ENCODE measurements around the gene MISFA.
"Not testable (repeated sequence)": the region's sequence is repeated elsewhere in the genome, so short reads cannot be mapped to it uniquely, and the experiment has no call there.

Gene MISFA

GRCh38 chr11:18633256-18634139 is 33.9 kb downstream of the MISFA start:
- no CpG with 5 or more reads among the region's 31 CpGs for WGBS (ENCODE audit: extremely low coverage, insufficient coverage, insufficient read length)
- Histone ChIP-seq H3K4me1 (ENCODE audit: control insufficient read depth in 1 of 2, insufficient read depth in 2 of 2, low read length in 2 of 2) (peaks cover 0 to 2% of the 10 kb centered on the region in 2 experiments), H4K12ac (ENCODE audit: low read depth, low read length) (peak overlapping the region; percentile 89), H3K9ac (ENCODE audit: low read length) (peak overlapping the region; percentile 78), H2AK5ac (ENCODE audit: low read length) (peak overlapping the region; percentile 38), H3K27me3 (ENCODE audit: insufficient read depth, low read length) (no peaks in the 10 kb centered on the region), H3K4me2 (ENCODE audit: low read length) (peak overlapping the region; percentile 95), H3K23ac (ENCODE audit: low read length) (no peak overlapping the region), H3K79me1 (ENCODE audit: low read length) (peaks cover 9% of the 10 kb centered on the region), H3K14ac (ENCODE audit: low read length) (peak overlapping the region; percentile 63), H3K18ac (ENCODE audit: low read length) (peak overlapping the region; percentile 51), H2BK5ac (ENCODE audit: low read depth, low read length, poor library complexity) (peak overlapping the region; percentile 71), H2AFZ (ENCODE audit: insufficient read depth, low read length, poor library complexity) (peak overlapping the region; percentile 85), H4K8ac (ENCODE audit: low read depth, low read length) (peak overlapping the region; percentile 93), H2BK120ac (ENCODE audit: insufficient read depth, low read length, poor library complexity) (peak overlapping the region; percentile 18), H3K79me2 (ENCODE audit: control insufficient read depth, insufficient read depth, low read length, poor library complexity) (peaks cover 15% of the 10 kb centered on the region), H3K36me3 (ENCODE audit: control insufficient read depth in 1 of 2, insufficient read depth in 2 of 2, low read length in 2 of 2) (peaks cover 1 to 2% of the 10 kb centered on the region in 2 experiments), H3K4ac (ENCODE audit: low read depth, low read length) (peak overlapping the region; percentile 97), H4K91ac (ENCODE audit: low read depth, low read length) (peak overlapping the region; percentile 79), H2BK12ac (ENCODE audit: low read length) (no peak overlapping the region), H3K27ac (ENCODE audit: low read depth, low read length) (no peak overlapping the region), H3K4me3 (ENCODE audit: low read depth, low read length) (peak overlapping the region; percentile 80), H3K9me3 (ENCODE audit: insufficient read depth, low read depth, low read length) (no peaks in the 10 kb centered on the region)
- peak in 1 of 2 donors; percentile 25 for DNase-seq

- DNase-seq = peak; percentile 99 to 100
- H3K4me3 ChIP-seq (ENCODE audit: low read depth, low read length) = peak within 1 kb of the TSS; percentile 80
- peak within 1 kb of the TSS; percentile 79 for H4K91ac ChIP-seq (ENCODE audit: low read depth, low read length)
- H3K36me3 ChIP-seq (ENCODE audit: control insufficient read depth in 1 of 2, insufficient read depth in 2 of 2, low read length in 2 of 2) = peaks cover 0 to 2% of the 10 kb centered on the region in 2 experiments
- H2BK5ac ChIP-seq (ENCODE audit: low read depth, low read length, poor library complexity) = peak within 1 kb of the TSS; percentile 82
- H3K4me1 ChIP-seq (ENCODE audit: control insufficient read depth in 1 of 2, insufficient read depth in 2 of 2, low read length in 2 of 2) = peaks cover 0 to 2% of the 10 kb centered on the region in 2 experiments
- no CpG with 5 or more reads among the region's 60 CpGs for WGBS (ENCODE audit: extremely low coverage, insufficient coverage, insufficient read length)
- peaks cover 13% of the 10 kb centered on the region for H3K79me2 ChIP-seq (ENCODE audit: control insufficient read depth, insufficient read depth, low read length, poor library complexity)
- peak within 1 kb of the TSS; percentile 98 for H4K8ac ChIP-seq (ENCODE audit: low read depth, low read length)
- H3K79me1 ChIP-seq (ENCODE audit: low read length) = peaks cover 9% of the 10 kb centered on the region
- H4K12ac ChIP-seq (ENCODE audit: low read depth, low read length) = peak within 1 kb of the TSS; percentile 89
- no peaks in the 10 kb centered on the region for H3K9me3 ChIP-seq (ENCODE audit: insufficient read depth, low read depth, low read length)
- peak within 1 kb of the TSS; percentile 53 for H2BK12ac ChIP-seq (ENCODE audit: low read length)
- H3K14ac ChIP-seq (ENCODE audit: low read length) = peak within 1 kb of the TSS; percentile 78
- no peaks in the 10 kb centered on the region for H3K27me3 ChIP-seq (ENCODE audit: insufficient read depth, low read length)
- peak within 1 kb of the TSS; percentile 95 for H3K4me2 ChIP-seq (ENCODE audit: low read length)
- peak within 1 kb of the TSS; percentile 62 for H3K18ac ChIP-seq (ENCODE audit: low read length)
- H3K4ac ChIP-seq (ENCODE audit: low read depth, low read length) = peak within 1 kb of the TSS; percentile 97
- peak within 1 kb of the TSS; percentile 81 for H2BK120ac ChIP-seq (ENCODE audit: insufficient read depth, low read length, poor library complexity)
- peak within 1 kb of the TSS; percentile 96 for H3K9ac ChIP-seq (ENCODE audit: low read length)
- H2AFZ ChIP-seq (ENCODE audit: insufficient read depth, low read length, poor library complexity) = peak within 1 kb of the TSS; percentile 96
- no peak within 1 kb of the TSS for H3K23ac ChIP-seq (ENCODE audit: low read length)
- H2AK5ac ChIP-seq (ENCODE audit: low read length) = peak within 1 kb of the TSS; percentile 54
- peak within 1 kb of the TSS; percentile 76 for H3K27ac ChIP-seq (ENCODE audit: low read depth, low read length)
Observed at GRCh38 chr11:18634140-18635032, 34.8 kb downstream of the MISFA start, which contains the start of gene SPTY2D1. TSS of gene SPTY2D1 (minus strand) at chr11:18634342. CDS start at chr11:18634257, 85 bp downstream.

GRCh38 chr11:18641677-18642076 is 42.1 kb downstream of the MISFA start:
- Histone ChIP-seq H2BK5ac (ENCODE audit: low read depth, low read length, poor library complexity) (no peak overlapping the region), H3K14ac (ENCODE audit: low read length) (no peak overlapping the region), H3K23ac (ENCODE audit: low read length) (no peak overlapping the region), H3K79me1 (ENCODE audit: low read length) (no peaks in the 10 kb centered on the region), H3K27me3 (ENCODE audit: insufficient read depth, low read length) (no peaks in the 10 kb centered on the region), H3K36me3 (ENCODE audit: control insufficient read depth in 1 of 2, insufficient read depth in 2 of 2, low read length in 2 of 2) (no peaks in the 10 kb centered on the region), H3K4me2 (ENCODE audit: low read length) (no peak overlapping the region), H3K27ac (ENCODE audit: low read depth, low read length) (no peak overlapping the region), H2BK12ac (ENCODE audit: low read length) (no peak overlapping the region), H3K9ac (ENCODE audit: low read length) (no peak overlapping the region), H3K4ac (ENCODE audit: low read depth, low read length) (no peak overlapping the region), H3K4me3 (ENCODE audit: low read depth, low read length) (no peak overlapping the region), H2AK5ac (ENCODE audit: low read length) (no peak overlapping the region), H4K12ac (ENCODE audit: low read depth, low read length) (no peak overlapping the region), H4K8ac (ENCODE audit: low read depth, low read length) (no peak overlapping the region), H2AFZ (ENCODE audit: insufficient read depth, low read length, poor library complexity) (no peak overlapping the region), H2BK120ac (ENCODE audit: insufficient read depth, low read length, poor library complexity) (no peak overlapping the region), H3K9me3 (ENCODE audit: insufficient read depth, low read depth, low read length) (no peaks in the 10 kb centered on the region), H3K79me2 (ENCODE audit: control insufficient read depth, insufficient read depth, low read length, poor library complexity) (no peaks in the 10 kb centered on the region), H4K91ac (ENCODE audit: low read depth, low read length) (no peak overlapping the region), H3K18ac (ENCODE audit: low read length) (no peak overlapping the region), H3K4me1 (ENCODE audit: control insufficient read depth in 1 of 2, insufficient read depth in 2 of 2, low read length in 2 of 2) (no peaks in the 10 kb centered on the region)
- DNase-seq = no peak
- no CpG with 5 or more reads among the region's 1 CpG for WGBS (ENCODE audit: extremely low coverage, insufficient coverage, insufficient read length)

- H3K79me2 ChIP-seq (ENCODE audit: control insufficient read depth, insufficient read depth, low read length, poor library complexity); H3K79me1 ChIP-seq (ENCODE audit: low read length); H2BK120ac ChIP-seq (ENCODE audit: insufficient read depth, low read length, poor library complexity); H2AFZ ChIP-seq (ENCODE audit: insufficient read depth, low read length, poor library complexity); H3K36me3 ChIP-seq (ENCODE audit: control insufficient read depth in 1 of 2, insufficient read depth in 2 of 2, low read length in 2 of 2); H2AK5ac ChIP-seq (ENCODE audit: low read length); H4K8ac ChIP-seq (ENCODE audit: low read depth, low read length); H3K9ac ChIP-seq (ENCODE audit: low read length); H3K9me3 ChIP-seq (ENCODE audit: insufficient read depth, low read depth, low read length); H3K4me3 ChIP-seq (ENCODE audit: low read depth, low read length); DNase-seq; H4K12ac ChIP-seq (ENCODE audit: low read depth, low read length); H3K27me3 ChIP-seq (ENCODE audit: insufficient read depth, low read length); H3K4me1 ChIP-seq (ENCODE audit: control insufficient read depth in 1 of 2, insufficient read depth in 2 of 2, low read length in 2 of 2); H3K4me2 ChIP-seq (ENCODE audit: low read length); H2BK5ac ChIP-seq (ENCODE audit: low read depth, low read length, poor library complexity); H2BK12ac ChIP-seq (ENCODE audit: low read length); H3K18ac ChIP-seq (ENCODE audit: low read length); H3K14ac ChIP-seq (ENCODE audit: low read length); H3K27ac ChIP-seq (ENCODE audit: low read depth, low read length); H3K23ac ChIP-seq (ENCODE audit: low read length); H4K91ac ChIP-seq (ENCODE audit: low read depth, low read length); H3K4ac ChIP-seq (ENCODE audit: low read depth, low read length): not testable (repeated sequence)
- WGBS (ENCODE audit: extremely low coverage, insufficient coverage, insufficient read length) = no CpG with 5 or more reads among the region's 4 CpGs
Observed at GRCh38 chr11:18643034-18643433, 43.4 kb downstream of the MISFA start.
